SH-SY5Y (cell line): ENCODE measurements around the gene SUSD3.

ENCODE experiments used
- GATA2 ChIP-seq: IDR thresholded peaks from 2 replicates; pipeline ENCODE4 v1.6.1; 2011; ENCODE audit warnings: mild to moderate bottlenecking, low read depth, low read length
- GATA3 ChIP-seq: IDR thresholded peaks from 2 replicates; pipeline ENCODE4 v1.6.1; 2011; ENCODE audit warnings: low read depth, mild to moderate bottlenecking, low read length, moderate library complexity

GRCh38 chr9:93126151-93126781 is 67.8 kb downstream of the SUSD3 start:
- TF ChIP-seq GATA2 (no peak), GATA3 (no peak)
